ENCODE results near the gene GCK. TPM values are rescaled to one million over a fixed set of nuclear protein-coding genes. Genes with fewer than 3 reads are reported as not detected.

The GCK gene
- total RNA-seq, 3 donors from 2014 or later: 0.48 to 1.6 TPM; not detected in 1

- Histone ChIP-seq H3K9me3 (peaks cover 0 to 11% of the 10 kb centered on the region in 2 donors), H3K36me3 (no peaks in the 10 kb centered on the region), H3K27me3 (no peaks in the 10 kb centered on the region), H3K4me1 (no peaks in the 10 kb centered on the region), H3K27ac (no peak overlapping the region), H3K4me3 (no peak overlapping the region)
- intact Hi-C loops (cut with DNase I; ENCODE audit: low total_unique reads): no loop called here
- TF ChIP-seq POLR2A (IDR thresholded peaks at IDR 0.05) (no peak), POLR2AphosphoS5 (IDR thresholded peaks at IDR 0.05) (no peak), CTCF (IDR thresholded peaks at IDR 0.05) (no peak)
- no peak for DNase-seq (ENCODE audit: low spot score in 2 of 2)
Measured at GRCh38 chr7:44186736-44187135, 2.5 kb downstream of the GCK start.

- TF ChIP-seq POLR2A (IDR thresholded peaks at IDR 0.05) (no peak), CTCF (IDR thresholded peaks at IDR 0.05) (no peak), POLR2AphosphoS5 (IDR thresholded peaks at IDR 0.05) (no peak)
- DNase-seq (ENCODE audit: low spot score in 2 of 2): no peak
- intact Hi-C loops (cut with DNase I; ENCODE audit: low total_unique reads): no loop called here
Measured at GRCh38 chr7:44185729-44186128, 3.5 kb downstream of the GCK start.

GRCh38 chr7:44184873-44185446, 4.3 kb downstream of the GCK start:
- no peak for DNase-seq (ENCODE audit: low spot score in 2 of 2)
- Histone ChIP-seq H3K27ac (no peak overlapping the region), H3K4me3 (no peak overlapping the region), H3K9me3 (peaks cover 0 to 11% of the 10 kb centered on the region in 2 donors), H3K27me3 (no peaks in the 10 kb centered on the region), H3K4me1 (no peaks in the 10 kb centered on the region), H3K36me3 (no peaks in the 10 kb centered on the region)
- TF ChIP-seq CTCF (IDR thresholded peaks at IDR 0.05): no peak
- TF ChIP-seq POLR2A (IDR thresholded peaks at IDR 0.05): no peak
- no peak for TF ChIP-seq POLR2AphosphoS5 (IDR thresholded peaks at IDR 0.05)
- intact Hi-C loops (cut with DNase I; ENCODE audit: low total_unique reads): no loop called here

More at GRCh38 chr7:44185729-44186128, 3.5 kb downstream of the GCK start:
- Histone ChIP-seq H3K4me3 (no peak overlapping the region), H3K27me3 (no peaks in the 10 kb centered on the region), H3K27ac (no peak overlapping the region), H3K4me1 (no peaks in the 10 kb centered on the region), H3K36me3 (no peaks in the 10 kb centered on the region), H3K9me3 (peaks cover 0 to 11% of the 10 kb centered on the region in 2 donors)

- intact Hi-C loops (cut with DNase I; ENCODE audit: low total_unique reads): no loop called here
- Histone ChIP-seq H3K27ac (no peak overlapping the region), H3K36me3 (no peaks in the 10 kb centered on the region), H3K9me3 (peaks cover 0 to 11% of the 10 kb centered on the region in 2 donors), H3K4me1 (no peaks in the 10 kb centered on the region), H3K27me3 (no peaks in the 10 kb centered on the region), H3K4me3 (no peak overlapping the region)
- no peak for TF ChIP-seq POLR2A (IDR thresholded peaks at IDR 0.05)
- TF ChIP-seq CTCF (IDR thresholded peaks at IDR 0.05): no peak
- no peak for TF ChIP-seq POLR2AphosphoS5 (IDR thresholded peaks at IDR 0.05)
- no peak for DNase-seq (ENCODE audit: low spot score in 2 of 2)
Measured at GRCh38 chr7:44184206-44184872, 4.9 kb downstream of the GCK start.

- Histone ChIP-seq H3K27me3 (no peaks in the 10 kb centered on the region), H3K36me3 (no peaks in the 10 kb centered on the region), H3K27ac (no peak overlapping the region), H3K4me1 (no peaks in the 10 kb centered on the region), H3K4me3 (no peak overlapping the region), H3K9me3 (peaks cover 0 to 11% of the 10 kb centered on the region in 2 donors)
- intact Hi-C loops (cut with DNase I; ENCODE audit: low total_unique reads): no loop called here
- DNase-seq (ENCODE audit: low spot score in 2 of 2): no peak
- TF ChIP-seq POLR2AphosphoS5 (IDR thresholded peaks at IDR 0.05) (no peak), POLR2A (IDR thresholded peaks at IDR 0.05) (no peak), CTCF (IDR thresholded peaks at IDR 0.05) (no peak)
Measured at GRCh38 chr7:44183386-44183785, 5.9 kb downstream of the GCK start.

Data from breast epithelium (tissue), 4 donors.